Measurements from ENCODE around the gene TAF11L7. TPM values are rescaled to one million over a fixed set of nuclear protein-coding genes. Genes with fewer than 3 reads are reported as not detected.
"Not testable (repeated sequence)": the region's sequence is repeated elsewhere in the genome, so short reads cannot be mapped to it uniquely, and the experiment has no call there.

Gene TAF11L7
- total RNA-seq (not detected), polyA plus RNA-seq (not detected)
- long read RNA-seq, donor 1: 0 reads
- long read RNA-seq, donor 2: 0 reads
- long read RNA-seq, donor 3: 0 reads
- long read RNA-seq, donor 4: 0 reads
- long read RNA-seq, donor 5: 0 reads
- long read RNA-seq, donor 6: 0 reads
- long read RNA-seq, donor 7: 0 reads
- long read RNA-seq, donor 8: 0 reads
- long read RNA-seq, donor 9: 0 reads
- long read RNA-seq, donor 10: 0 reads

GRCh38 chr5:17585658-17586057 is at the start of gene TAF11L7:
Gene TAF11L7 (minus strand): TSS chr5:17585758.
- not testable (repeated sequence) for H3K36me3 ChIP-seq (ENCODE audit: control insufficient read depth in 2 of 2, insufficient read depth in 2 of 2, low read length in 1 of 2); DNase-seq (ENCODE audit: low read depth in 6 of 9, low spot score in 9 of 9)
- WGBS: no CpG with 5 or more reads among the region's 16 CpGs

GRCh38 chr5:17634160-17634559 is 48.6 kb upstream of the TAF11L7 start, which contains the start of gene TAF11L14:
Gene TAF11L14 (plus strand): TSS chr5:17634460.
- Histone ChIP-seq H3K4me3 (ENCODE audit: low read length in 2 of 2) (no peak within 1 kb of the TSS), H3K27me3 (ENCODE audit: control insufficient read depth in 2 of 2, insufficient read depth in 1 of 2, low read length in 1 of 2) (no peaks in the 10 kb centered on the region), H3K36me3 (ENCODE audit: control insufficient read depth in 2 of 2, insufficient read depth in 2 of 2, low read length in 1 of 2) (no peaks in the 10 kb centered on the region), H3K9me3 (ENCODE audit: control insufficient read depth in 2 of 2, insufficient read depth in 1 of 2, low read length in 1 of 2) (no peaks in the 10 kb centered on the region), H3K4me1 (ENCODE audit: control insufficient read depth in 2 of 2, insufficient read depth in 2 of 2, low read length in 2 of 2) (no peaks in the 10 kb centered on the region), H3K27ac (ENCODE audit: low read depth in 1 of 2, low read length in 1 of 2) (no peak within 1 kb of the TSS)
- WGBS: 94% methylated on average over 5 of the region's 5 CpGs
- no peak for DNase-seq (ENCODE audit: low read depth in 6 of 9, low spot score in 9 of 9)

More at GRCh38 chr5:17585658-17586057, at the start of gene TAF11L7:
- not testable (repeated sequence) for H3K9me3 ChIP-seq (ENCODE audit: control insufficient read depth in 2 of 2, insufficient read depth in 1 of 2, low read length in 1 of 2); H3K4me1 ChIP-seq (ENCODE audit: control insufficient read depth in 2 of 2, insufficient read depth in 2 of 2, low read length in 2 of 2); H3K27me3 ChIP-seq (ENCODE audit: control insufficient read depth in 2 of 2, insufficient read depth in 1 of 2, low read length in 1 of 2); H3K27ac ChIP-seq (ENCODE audit: low read depth in 1 of 2, low read length in 1 of 2); H3K4me3 ChIP-seq (ENCODE audit: low read length in 2 of 2)

- H3K36me3 ChIP-seq (ENCODE audit: control insufficient read depth in 2 of 2, insufficient read depth in 2 of 2, low read length in 1 of 2); H3K4me3 ChIP-seq (ENCODE audit: low read length in 2 of 2); H3K4me1 ChIP-seq (ENCODE audit: control insufficient read depth in 2 of 2, insufficient read depth in 2 of 2, low read length in 2 of 2); H3K27me3 ChIP-seq (ENCODE audit: control insufficient read depth in 2 of 2, insufficient read depth in 1 of 2, low read length in 1 of 2); H3K27ac ChIP-seq (ENCODE audit: low read depth in 1 of 2, low read length in 1 of 2); DNase-seq (ENCODE audit: low read depth in 6 of 9, low spot score in 9 of 9); H3K9me3 ChIP-seq (ENCODE audit: control insufficient read depth in 2 of 2, insufficient read depth in 1 of 2, low read length in 1 of 2): not testable (repeated sequence)
- 81% methylated on average over 9 of the region's 12 CpGs for WGBS
Observed at GRCh38 chr5:17631788-17632187, 46.2 kb upstream of the TAF11L7 start, which contains the start of gene TAF11L13. Gene TAF11L13 (plus strand): TSS chr5:17632088.

- Histone ChIP-seq H3K27ac (ENCODE audit: low read depth in 1 of 2, low read length in 1 of 2) (no peak overlapping the region), H3K36me3 (ENCODE audit: control insufficient read depth in 2 of 2, insufficient read depth in 2 of 2, low read length in 1 of 2) (no peaks in the 10 kb centered on the region), H3K9me3 (ENCODE audit: control insufficient read depth in 2 of 2, insufficient read depth in 1 of 2, low read length in 1 of 2) (peaks cover 1 to 12% of the 10 kb centered on the region in 2 donors), H3K4me3 (ENCODE audit: low read length in 2 of 2) (no peak overlapping the region), H3K4me1 (ENCODE audit: control insufficient read depth in 2 of 2, insufficient read depth in 2 of 2, low read length in 2 of 2) (no peaks in the 10 kb centered on the region), H3K27me3 (ENCODE audit: control insufficient read depth in 2 of 2, insufficient read depth in 1 of 2, low read length in 1 of 2) (no peaks in the 10 kb centered on the region)
- WGBS: 97% methylated on average over 11 of the region's 11 CpGs
- DNase-seq (ENCODE audit: low read depth in 6 of 9, low spot score in 9 of 9): no peak
Observed at GRCh38 chr5:17625686-17626085, 40.1 kb upstream of the TAF11L7 start.

- no peaks in the 10 kb centered on the region for H3K27me3 ChIP-seq (ENCODE audit: control insufficient read depth in 2 of 2, insufficient read depth in 1 of 2, low read length in 1 of 2)
- no peak for DNase-seq (ENCODE audit: low read depth in 6 of 9, low spot score in 9 of 9)
Observed at GRCh38 chr5:17620627-17621026, 35.1 kb upstream of the TAF11L7 start.

GRCh38 chr5:17619354-17619753 is 33.8 kb upstream of the TAF11L7 start:
- Histone ChIP-seq H3K4me1 (ENCODE audit: control insufficient read depth in 2 of 2, insufficient read depth in 2 of 2, low read length in 2 of 2) (no peaks in the 10 kb centered on the region), H3K9me3 (ENCODE audit: control insufficient read depth in 2 of 2, insufficient read depth in 1 of 2, low read length in 1 of 2) (peaks cover 5 to 23% of the 10 kb centered on the region in 2 donors), H3K27ac (ENCODE audit: low read depth in 1 of 2, low read length in 1 of 2) (no peak overlapping the region), H3K36me3 (ENCODE audit: control insufficient read depth in 2 of 2, insufficient read depth in 2 of 2, low read length in 1 of 2) (no peaks in the 10 kb centered on the region), H3K27me3 (ENCODE audit: control insufficient read depth in 2 of 2, insufficient read depth in 1 of 2, low read length in 1 of 2) (no peaks in the 10 kb centered on the region), H3K4me3 (ENCODE audit: low read length in 2 of 2) (no peak overlapping the region)
- 95% methylated on average over 3 of the region's 3 CpGs for WGBS
- DNase-seq (ENCODE audit: low read depth in 6 of 9, low spot score in 9 of 9): no peak

More at GRCh38 chr5:17620627-17621026, 35.1 kb upstream of the TAF11L7 start:
- Histone ChIP-seq H3K36me3 (ENCODE audit: control insufficient read depth in 2 of 2, insufficient read depth in 2 of 2, low read length in 1 of 2) (no peaks in the 10 kb centered on the region), H3K4me1 (ENCODE audit: control insufficient read depth in 2 of 2, insufficient read depth in 2 of 2, low read length in 2 of 2) (no peaks in the 10 kb centered on the region), H3K9me3 (ENCODE audit: control insufficient read depth in 2 of 2, insufficient read depth in 1 of 2, low read length in 1 of 2) (peaks cover 4 to 17% of the 10 kb centered on the region in 2 donors), H3K27ac (ENCODE audit: low read depth in 1 of 2, low read length in 1 of 2) (no peak overlapping the region), H3K4me3 (ENCODE audit: low read length in 2 of 2) (no peak overlapping the region)
- 94% methylated on average over 17 of the region's 17 CpGs for WGBS

- no peaks in the 10 kb centered on the region for H3K27me3 ChIP-seq (ENCODE audit: control insufficient read depth in 2 of 2, insufficient read depth in 1 of 2, low read length in 1 of 2)
- no peak for DNase-seq (ENCODE audit: low read depth in 6 of 9, low spot score in 9 of 9)
- no peaks in the 10 kb centered on the region for H3K4me1 ChIP-seq (ENCODE audit: control insufficient read depth in 2 of 2, insufficient read depth in 2 of 2, low read length in 2 of 2)
- H3K9me3 ChIP-seq (ENCODE audit: control insufficient read depth in 2 of 2, insufficient read depth in 1 of 2, low read length in 1 of 2): peaks cover 3 to 12% of the 10 kb centered on the region in 2 donors
- no peak overlapping the region for H3K27ac ChIP-seq (ENCODE audit: low read depth in 1 of 2, low read length in 1 of 2)
- no peak overlapping the region for H3K4me3 ChIP-seq (ENCODE audit: low read length in 2 of 2)
- H3K36me3 ChIP-seq (ENCODE audit: control insufficient read depth in 2 of 2, insufficient read depth in 2 of 2, low read length in 1 of 2): no peaks in the 10 kb centered on the region
- 96% methylated on average over 17 of the region's 17 CpGs for WGBS
Observed at GRCh38 chr5:17614872-17615605, 29.5 kb upstream of the TAF11L7 start.

GRCh38 chr5:17610092-17610491 is 24.5 kb upstream of the TAF11L7 start, which contains the start of gene TAF11L12:
Gene TAF11L12 (plus strand): TSS chr5:17610392.
- not testable (repeated sequence) for H3K36me3 ChIP-seq (ENCODE audit: control insufficient read depth in 2 of 2, insufficient read depth in 2 of 2, low read length in 1 of 2); H3K4me3 ChIP-seq (ENCODE audit: low read length in 2 of 2); H3K9me3 ChIP-seq (ENCODE audit: control insufficient read depth in 2 of 2, insufficient read depth in 1 of 2, low read length in 1 of 2); H3K27ac ChIP-seq (ENCODE audit: low read depth in 1 of 2, low read length in 1 of 2); H3K27me3 ChIP-seq (ENCODE audit: control insufficient read depth in 2 of 2, insufficient read depth in 1 of 2, low read length in 1 of 2); H3K4me1 ChIP-seq (ENCODE audit: control insufficient read depth in 2 of 2, insufficient read depth in 2 of 2, low read length in 2 of 2); DNase-seq (ENCODE audit: low read depth in 6 of 9, low spot score in 9 of 9)
- WGBS: 96% methylated on average over 2 of the region's 2 CpGs

GRCh38 chr5:17607461-17607860 is 21.9 kb upstream of the TAF11L7 start:
- H3K36me3 ChIP-seq (ENCODE audit: control insufficient read depth in 2 of 2, insufficient read depth in 2 of 2, low read length in 1 of 2); H3K4me1 ChIP-seq (ENCODE audit: control insufficient read depth in 2 of 2, insufficient read depth in 2 of 2, low read length in 2 of 2); H3K4me3 ChIP-seq (ENCODE audit: low read length in 2 of 2); H3K27me3 ChIP-seq (ENCODE audit: control insufficient read depth in 2 of 2, insufficient read depth in 1 of 2, low read length in 1 of 2); H3K27ac ChIP-seq (ENCODE audit: low read depth in 1 of 2, low read length in 1 of 2); DNase-seq (ENCODE audit: low read depth in 6 of 9, low spot score in 9 of 9); H3K9me3 ChIP-seq (ENCODE audit: control insufficient read depth in 2 of 2, insufficient read depth in 1 of 2, low read length in 1 of 2): not testable (repeated sequence)
- 95% methylated on average over 4 of the region's 4 CpGs for WGBS

Data from thymus (tissue), 14 donors.